Astrocyte of the hippocampus (primary cell): ENCODE measurements around the gene DOCK8.
"Not testable (repeated sequence)": the region's sequence is repeated elsewhere in the genome, so short reads cannot be mapped to it uniquely, and the experiment has no call there.

Experiments
- DNase-seq: peaks from one replicate; pipeline ENCODE4 v3.0.0; 2011; ENCODE audit warnings: low read depth, low spot score

The DOCK8 gene

DNA sequence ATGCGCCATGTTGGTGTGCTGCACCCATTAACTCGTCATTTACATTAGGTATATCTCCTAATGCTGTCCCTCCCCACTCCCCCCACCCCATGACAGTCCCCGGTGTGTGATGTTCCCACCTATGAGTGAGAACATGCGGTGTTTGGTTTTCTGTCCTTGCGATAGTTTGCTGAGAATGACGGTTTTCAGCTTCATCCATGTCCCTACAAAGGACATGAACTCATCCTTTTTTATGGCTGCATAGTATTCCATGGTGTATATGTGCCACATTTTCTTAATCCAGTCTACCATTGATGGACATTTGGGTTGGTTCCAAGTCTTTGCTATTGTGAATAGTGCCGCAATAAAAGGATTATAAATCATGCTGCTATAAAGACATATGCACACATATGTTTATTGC is 195.0 kb downstream of the DOCK8 start:
- not testable (repeated sequence) for DNase-seq

DNA sequence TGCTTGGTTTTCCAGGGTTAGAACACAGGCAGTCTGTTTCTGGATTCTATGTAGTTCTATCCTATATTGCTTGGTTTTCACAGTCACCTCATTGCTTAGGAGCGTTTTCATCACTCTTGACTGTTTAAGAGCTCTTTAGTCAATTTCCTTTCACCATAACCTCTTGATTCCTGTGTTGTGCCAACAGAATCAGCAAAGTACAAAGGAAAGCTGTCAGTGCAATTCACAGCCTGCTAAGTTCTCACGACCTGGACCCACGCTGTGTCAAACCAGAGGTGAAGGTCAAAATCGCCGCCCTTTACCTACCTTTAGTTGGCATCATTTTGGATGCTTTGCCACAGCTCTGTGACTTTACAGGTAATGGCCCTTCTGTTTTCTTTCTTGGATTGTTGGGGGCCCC is 199.9 kb downstream of the DOCK8 start:
- no peak for DNase-seq

DNA sequence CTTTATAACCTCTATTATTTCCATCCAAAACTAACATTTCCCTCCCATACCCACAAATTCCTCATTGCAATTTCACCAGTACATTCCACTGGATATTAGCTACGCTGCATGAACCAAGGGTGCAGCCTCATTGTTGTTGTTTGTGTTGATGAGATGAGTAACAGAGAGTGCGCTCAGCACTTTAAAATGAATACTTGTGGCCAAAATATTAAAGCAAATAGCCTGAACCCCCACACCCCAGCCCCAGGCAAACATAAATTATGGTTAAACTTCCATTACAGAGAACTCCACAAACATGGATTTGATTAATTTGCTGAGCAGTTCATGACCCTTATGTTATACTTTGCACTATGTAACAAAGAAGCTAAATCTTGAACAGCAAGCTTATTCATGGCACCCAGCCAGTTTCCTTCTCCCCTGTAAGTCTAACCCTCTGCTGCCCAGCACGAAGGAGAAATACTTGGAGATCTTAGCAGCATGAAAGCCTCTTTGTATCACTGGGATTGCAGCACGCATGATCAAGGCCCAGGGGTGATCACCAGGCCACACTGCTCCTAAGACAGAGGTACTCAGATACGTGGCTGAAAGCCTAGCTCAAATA is 205.0 kb downstream of the DOCK8 start:
- DNase-seq, result peak; percentile 93

DNA sequence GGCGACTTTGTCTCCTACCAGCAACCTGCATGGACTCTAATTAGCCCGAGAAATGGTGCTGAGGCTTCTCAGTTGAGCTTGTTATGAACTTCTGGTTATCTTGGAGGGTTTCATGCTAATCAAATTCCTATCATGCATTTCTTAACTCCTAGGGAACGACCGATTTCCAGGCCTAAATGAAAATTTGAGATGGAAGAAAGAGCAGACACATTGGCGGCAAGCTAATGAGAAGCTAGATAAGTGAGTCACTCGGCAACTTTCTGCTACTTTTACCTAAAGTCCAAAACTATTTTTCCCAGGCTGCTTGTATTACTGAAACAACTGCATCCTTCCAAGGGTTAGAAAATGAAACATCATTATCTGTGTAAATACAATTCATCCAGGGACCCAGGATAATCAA is 207.2 kb downstream of the DOCK8 start:
- peak; percentile 85 for DNase-seq

DNA sequence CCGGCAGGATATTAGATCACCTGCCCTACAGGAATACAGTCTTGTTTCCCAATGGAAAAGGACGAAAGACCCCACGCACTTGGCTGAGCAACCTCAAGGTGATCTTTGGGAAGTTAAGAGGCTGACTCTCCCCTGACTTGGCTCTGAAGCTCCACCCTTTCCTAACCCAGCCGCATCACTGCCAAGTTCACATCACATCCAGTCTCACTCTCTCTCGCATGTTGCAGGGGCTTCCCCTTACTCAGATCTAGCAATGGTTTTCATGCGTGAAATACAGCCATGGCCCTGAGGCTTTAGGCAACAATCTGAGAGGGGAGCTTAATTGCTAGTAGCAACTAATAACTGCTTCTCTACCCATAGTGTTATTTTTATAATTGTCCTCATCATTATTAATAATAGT is 211.6 kb downstream of the DOCK8 start:
- DNase-seq, result no peak

DNA sequence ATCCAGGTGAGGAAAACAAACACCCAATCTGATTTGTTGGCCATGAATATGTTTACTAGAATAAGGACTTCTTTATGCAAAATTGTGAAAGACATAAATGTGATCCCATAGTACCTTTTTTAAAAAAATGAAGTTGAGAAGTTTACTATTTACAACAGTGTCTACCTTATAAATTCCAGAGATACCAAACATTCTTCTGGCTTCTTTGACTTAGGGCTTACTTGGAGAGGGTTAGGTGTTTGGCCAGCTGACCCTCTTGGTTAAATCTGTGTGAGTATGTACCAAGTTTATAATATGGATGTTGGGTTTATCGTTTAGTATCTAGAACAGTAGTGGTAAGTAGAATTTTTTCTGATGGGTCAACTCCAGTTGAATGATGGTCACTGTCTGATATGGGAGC is 212.3 kb downstream of the DOCK8 start:
- DNase-seq, result peak; percentile 14

DNA sequence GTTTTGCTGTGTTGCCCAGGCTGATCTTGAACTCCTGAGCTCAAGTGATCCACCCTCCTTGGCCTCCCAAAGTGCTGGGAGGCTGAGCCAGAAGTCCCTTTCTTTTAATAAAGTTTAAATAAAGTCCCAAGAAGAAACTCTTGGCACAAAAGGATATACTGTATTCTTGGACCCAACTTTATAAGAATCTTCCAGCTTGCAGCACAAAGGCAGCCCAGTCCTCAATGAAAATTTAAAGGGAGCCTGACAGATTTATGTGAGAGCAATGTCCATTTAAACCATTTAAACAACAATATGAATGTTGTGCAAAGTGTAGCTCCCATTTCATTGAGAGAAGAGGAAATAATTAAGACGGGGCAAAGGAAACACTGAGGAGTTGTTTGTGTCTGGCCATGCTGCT is 217.0 kb downstream of the DOCK8 start:
- DNase-seq, result no peak

DNA sequence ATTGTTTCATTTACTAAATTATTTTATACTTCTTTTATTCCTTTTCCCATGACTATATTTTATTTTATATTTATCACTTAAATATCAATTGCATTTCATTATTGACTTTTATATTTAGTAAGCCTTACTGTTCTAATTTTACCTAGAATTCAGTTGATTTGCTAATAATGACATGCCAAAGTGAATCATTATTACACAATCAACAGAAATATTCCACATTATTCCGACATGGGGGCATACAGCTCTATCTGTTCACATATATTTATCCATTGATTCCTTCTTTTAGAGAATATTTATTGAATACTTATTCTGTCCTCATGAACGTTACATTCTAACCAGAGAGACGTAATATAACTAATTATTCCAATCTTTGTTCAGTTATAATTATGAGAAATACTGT is 221.8 kb downstream of the DOCK8 start:
- DNase-seq, result no peak

DNA sequence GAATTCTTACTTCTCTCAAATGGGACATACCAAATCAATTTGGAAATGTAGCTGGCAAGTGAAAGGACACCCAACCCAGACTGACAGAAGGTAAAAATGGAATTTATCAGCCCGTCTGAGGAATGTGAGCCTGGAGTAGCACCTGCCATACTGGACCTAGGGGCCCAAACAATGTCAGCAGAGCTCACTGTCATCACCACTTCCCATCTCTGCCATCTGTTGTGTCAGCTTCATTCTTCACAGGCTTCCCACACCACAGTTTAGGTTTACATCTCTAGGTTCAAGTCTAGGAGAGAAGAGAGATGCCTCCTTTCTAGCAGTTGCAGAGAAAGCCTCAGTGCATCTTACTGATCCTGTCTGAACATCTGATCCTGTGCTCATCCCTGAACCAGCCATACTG is 222.4 kb downstream of the DOCK8 start:
- no peak for DNase-seq

DNA sequence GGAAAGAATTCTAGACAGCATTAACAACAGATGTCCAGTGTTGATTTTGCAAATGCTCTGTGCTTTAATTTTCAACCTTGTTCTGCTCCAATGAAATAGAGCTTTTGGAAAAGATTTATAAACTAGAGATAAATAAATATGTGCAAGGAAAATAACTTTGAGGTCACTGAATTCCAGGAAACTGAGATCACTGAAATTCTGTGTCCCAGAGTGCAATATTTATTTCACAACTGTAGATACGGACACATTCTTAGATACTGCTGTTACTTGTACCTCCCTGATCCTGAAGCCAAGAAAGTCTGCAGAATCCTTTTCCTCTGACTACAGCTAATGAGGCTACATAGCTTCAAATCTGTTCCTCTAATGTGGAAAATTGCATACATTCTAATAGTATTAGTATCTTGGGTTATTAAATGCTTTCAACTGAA is 222.9 kb downstream of the DOCK8 start:
- DNase-seq, result peak; percentile 80

DNA sequence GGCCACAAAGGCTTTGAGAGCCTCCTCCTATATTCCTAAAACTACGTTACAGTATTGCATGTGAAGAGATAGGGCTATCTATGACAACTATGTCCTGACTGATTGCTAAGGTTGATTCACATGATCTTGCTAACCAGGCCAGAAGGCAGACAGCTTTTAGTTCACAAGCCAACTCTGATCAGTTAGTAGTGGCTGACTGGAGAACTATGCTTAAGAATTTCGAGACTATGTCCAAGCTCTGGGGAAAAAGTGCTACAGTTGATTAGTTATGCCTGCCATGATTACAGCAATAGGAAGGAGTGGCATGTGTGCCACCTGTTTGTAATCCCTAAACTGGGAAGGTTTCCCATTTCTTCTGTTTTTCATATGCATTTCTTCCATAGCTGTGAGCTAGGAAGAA is 223.4 kb downstream of the DOCK8 start:
- DNase-seq, result peak; percentile 45

DNA sequence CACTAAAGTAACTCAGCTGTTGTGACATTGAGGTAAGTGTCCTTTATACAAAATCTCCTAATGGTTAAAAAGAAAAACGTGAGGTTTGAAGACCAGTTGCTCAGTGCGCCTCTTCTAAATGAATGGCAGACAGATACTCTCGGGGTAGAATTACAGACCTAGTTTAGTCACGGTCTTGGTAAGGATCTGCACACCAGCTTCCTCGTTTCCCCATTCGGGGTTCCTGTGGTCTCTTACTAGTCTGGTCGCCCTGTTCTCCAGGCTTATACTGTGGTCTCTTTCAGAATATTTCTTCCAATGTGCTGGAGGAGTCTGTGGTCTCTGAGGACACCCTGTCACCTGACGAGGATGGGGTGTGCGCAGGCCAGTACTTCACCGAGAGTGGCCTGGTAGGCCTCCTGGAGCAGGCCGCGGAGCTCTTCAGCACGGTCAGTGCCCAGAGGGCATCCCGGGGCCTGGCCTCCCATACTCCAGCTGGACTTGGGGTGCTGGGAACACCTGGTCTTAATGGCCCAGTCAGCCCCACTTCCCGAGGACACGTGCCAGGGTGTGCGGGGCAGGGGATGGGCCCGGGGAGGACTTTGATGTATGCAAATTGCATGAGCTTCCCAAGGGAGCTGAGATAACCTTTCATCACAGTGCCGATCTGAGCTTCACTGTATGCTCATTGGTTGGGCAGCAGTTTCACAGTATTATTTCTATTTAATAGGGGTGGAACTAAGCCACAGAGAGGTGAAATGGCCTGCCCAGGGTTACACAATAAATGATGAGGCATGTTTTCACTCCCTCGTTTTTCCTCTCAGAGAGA is 224.5 kb downstream of the DOCK8 start:
- DNase-seq, result no peak

DNA sequence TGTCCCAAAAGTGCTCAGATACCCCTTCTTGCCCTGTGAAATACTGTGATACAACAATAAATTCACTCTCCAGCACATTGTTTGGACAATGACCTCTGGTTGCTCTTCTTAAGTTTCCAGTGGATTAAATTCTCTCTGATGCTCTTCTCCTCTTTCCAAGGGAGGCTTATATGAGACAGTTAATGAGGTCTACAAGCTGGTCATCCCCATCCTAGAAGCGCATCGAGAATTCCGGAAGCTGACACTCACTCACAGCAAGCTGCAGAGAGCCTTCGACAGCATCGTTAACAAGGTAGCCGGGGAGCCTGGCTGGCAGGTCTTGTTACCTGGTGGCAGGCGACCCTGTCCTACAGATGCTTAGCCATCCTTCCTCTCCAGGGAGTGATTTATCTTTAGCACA is 226.5 kb downstream of the DOCK8 start:
- DNase-seq, result no peak

DNA sequence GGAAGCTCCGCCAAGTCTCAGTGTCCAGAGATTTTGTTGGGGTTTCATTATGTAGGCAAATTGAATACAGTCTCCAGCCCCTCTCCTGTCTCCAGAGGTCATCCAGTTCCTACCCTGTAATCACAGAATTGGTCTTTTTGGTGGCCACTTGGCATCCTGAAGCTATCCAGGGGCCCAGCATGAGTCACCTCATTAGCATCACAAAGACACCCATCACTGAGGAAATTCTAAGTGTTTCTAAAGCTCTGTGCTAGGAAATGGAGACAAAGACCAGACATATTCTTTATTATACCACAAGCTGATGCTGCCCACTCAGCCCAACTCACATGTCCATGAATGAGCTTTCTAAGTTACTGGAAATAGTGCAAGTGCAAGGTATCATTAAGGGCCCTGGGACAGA is 229.9 kb downstream of the DOCK8 start:
- DNase-seq, result peak; percentile 89

DNA sequence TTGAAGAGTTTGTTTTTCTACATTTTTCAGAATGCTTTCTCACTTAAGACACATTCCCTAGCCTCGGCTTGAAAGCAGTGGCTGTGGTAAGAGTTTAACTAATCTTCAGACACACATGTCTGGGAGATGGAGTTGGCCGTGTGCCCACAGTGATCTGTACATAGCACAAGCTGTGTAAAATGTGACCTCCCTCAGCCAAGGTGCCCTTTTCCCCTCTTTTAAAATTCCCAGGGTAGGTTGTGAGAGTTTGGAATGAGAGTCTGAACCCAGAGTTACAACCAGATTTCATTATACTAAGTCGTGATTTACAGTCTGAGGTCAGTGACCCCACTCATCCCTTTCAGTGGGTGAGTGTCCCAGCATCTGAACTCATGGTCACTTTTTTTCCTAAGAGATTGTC is 230.4 kb downstream of the DOCK8 start:
- DNase-seq, result peak; percentile 78

DNA sequence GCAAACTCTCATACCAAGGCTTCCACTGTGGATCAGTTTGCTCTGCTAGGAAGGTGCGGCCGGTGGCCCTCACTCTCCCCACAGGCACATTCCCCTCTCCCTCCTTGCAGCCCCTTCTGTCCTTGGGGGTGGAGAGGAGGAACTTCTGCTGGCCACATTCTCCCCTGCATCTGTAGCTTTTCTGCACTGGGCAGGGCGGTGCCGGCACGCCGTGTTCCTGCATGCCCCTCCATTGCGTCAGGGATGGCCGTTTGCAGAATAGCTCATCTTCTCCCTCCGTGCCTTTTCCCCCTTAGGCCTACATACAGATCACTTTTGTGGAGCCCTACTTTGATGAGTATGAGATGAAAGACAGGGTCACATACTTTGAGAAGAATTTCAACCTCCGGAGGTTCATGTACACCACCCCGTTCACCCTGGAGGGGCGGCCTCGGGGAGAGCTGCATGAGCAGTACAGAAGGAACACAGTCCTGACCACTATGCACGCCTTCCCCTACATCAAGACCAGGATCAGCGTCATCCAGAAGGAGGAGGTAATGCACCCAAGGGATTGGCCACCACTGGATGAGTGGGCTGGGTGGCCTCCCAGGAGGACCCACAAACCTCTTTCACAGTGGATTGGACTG is 231.5 kb downstream of the DOCK8 start:
- DNase-seq, result no peak

DNA sequence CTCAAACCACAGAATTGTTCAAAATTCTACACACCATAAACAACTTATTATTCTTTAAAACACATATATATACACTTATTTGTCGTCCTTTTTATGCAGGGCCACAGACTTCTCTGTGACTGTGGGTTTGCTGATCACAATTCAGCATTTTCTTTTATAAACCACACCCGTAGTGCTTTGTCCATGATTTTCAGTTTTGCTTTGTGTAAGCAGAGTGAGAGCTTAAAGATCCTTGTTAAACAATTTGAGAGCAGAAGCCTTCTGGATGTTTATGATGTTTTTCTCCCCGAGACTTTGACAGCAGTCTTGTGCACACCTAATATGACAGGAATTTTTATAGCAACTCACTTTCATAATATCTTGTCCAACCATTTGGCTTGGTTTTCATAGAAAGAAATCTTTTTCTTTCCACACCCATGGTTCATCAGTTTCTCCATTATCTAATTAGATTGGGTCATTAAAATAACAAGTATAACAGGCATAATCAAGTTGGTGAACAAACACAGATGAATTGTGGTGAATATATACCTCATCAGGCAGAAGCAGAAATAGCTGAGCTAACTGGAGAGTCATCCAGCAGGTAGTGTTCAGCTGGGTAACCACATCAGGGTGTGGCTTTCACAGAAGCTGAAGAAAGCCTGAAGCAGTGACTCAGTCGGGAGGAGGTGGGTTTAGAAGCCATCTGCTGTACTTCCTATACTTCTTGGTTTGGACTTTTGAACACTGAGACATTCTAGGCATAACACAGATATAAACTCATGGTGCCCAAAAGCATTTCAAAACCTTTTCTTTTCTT is 232.8 kb downstream of the DOCK8 start:
- peak; percentile 85 for DNase-seq

DNA sequence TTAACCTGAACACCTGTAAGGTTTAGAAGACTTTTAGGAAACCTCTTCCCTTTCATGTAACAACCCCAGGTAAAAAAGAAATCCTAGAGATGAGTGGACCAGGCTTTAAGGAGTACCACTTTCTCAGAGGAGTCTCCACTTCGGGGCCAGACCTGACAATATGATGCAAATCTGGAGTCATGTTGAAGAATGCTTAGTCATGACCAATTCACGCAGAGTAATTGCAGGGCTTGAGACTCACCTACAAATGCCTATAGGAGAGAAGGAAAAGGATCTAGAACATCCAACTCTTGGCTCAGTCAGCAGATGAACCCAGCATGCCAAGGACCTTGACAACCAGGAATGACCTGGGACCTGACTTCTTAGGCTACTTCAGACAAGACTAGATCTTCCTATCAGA is 235.4 kb downstream of the DOCK8 start:
- DNase-seq, result no peak

DNA sequence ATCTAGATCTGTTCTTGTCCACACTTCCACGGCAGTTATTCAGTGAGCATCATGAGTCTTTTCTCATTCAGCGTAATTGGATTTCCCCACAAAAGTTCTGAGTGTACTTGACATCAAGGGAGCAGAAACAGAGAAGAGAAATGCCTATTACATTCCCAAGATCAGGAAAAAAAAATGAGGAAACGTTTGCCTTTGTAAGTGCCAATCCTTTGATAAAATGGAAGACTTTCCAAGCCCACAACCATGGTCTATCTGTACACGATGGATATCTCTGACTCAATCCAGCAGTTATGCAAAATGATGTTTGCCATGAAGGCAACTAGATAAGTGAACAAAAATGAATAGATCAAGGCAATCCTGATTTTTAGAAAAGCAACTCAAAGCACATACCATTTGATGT is 235.9 kb downstream of the DOCK8 start:
- DNase-seq, result peak; percentile 21

DNA sequence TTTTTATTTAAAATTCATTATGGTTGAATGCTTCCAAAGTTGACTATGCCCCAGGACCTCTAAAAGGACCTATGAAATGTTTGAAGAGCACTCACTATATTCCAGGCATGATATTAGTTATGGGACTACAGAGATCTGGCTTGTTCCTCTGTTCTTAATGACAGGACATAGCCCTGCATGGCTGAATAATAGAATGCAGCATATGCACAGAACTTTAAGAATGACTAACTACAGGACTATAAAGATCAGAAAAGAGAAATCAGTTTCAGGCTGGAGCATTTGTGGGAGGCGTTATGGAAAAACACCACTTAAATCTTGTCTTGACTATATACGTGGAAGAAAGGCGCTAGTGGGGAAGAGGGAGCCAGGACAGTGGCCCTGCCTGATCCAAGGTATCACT is 239.2 kb downstream of the DOCK8 start:
- DNase-seq, result no peak

DNA sequence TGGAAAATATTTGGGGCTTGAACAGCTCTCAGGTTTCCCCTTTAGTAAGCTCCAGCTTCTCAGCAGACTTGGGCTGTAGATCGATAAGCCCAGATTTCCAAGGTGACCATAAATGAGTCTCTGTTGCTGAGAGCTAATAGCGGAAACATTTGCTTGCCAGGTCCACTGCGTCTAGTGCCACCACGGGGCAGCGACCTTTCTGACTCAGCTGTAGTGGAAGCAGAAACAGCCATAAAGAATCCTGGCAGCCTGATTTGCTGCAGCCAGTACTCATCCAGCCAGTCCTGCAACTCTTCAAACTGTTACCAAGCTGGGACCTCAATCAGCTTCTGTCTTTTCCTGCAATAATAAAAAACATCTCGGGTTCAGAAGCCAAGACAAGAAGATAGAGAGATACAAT is 241.7 kb downstream of the DOCK8 start:
- peak; percentile 41 for DNase-seq

DNA sequence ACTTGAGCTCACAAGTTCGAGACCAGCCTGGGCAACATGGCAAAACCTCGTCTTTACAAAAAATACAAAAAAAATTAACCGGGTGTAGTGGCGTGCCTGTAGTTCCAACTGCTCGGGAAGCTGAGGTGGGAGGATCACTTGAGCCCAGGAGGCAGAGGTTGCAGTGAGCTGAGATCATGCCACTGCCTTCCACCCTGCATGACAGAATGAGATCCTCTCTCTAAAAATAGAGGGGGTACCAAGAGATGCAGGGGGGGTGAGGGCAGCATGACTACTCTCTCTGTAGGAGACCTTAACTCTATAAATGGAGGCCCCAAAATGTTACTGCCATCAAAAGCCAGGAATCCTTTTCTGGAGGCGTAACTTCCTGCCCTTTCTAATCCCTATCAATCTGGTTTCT is 243.9 kb downstream of the DOCK8 start:
- no peak for DNase-seq
